RKO (cell line): ENCODE results near the gene PXMP2.
A peak's percentile ranks its signal among the peaks of the same experiment; 100 is the strongest.

Source experiments
- DNase-seq: peaks from one replicate; pipeline ENCODE4 v3.0.0-alpha.2; 2016; ENCODE audit warnings: low spot score

Gene PXMP2

GRCh38 chr12:132695431-132695830 is 8.0 kb downstream of the PXMP2 start:
- DNase-seq = no peak

- no peak for DNase-seq
These were observed 11.0 kb downstream of the PXMP2 start for GRCh38 chr12:132698341-132698740.

- DNase-seq = no peak
These were observed 12.9 kb downstream of the PXMP2 start for GRCh38 chr12:132700212-132700822.

DNA sequence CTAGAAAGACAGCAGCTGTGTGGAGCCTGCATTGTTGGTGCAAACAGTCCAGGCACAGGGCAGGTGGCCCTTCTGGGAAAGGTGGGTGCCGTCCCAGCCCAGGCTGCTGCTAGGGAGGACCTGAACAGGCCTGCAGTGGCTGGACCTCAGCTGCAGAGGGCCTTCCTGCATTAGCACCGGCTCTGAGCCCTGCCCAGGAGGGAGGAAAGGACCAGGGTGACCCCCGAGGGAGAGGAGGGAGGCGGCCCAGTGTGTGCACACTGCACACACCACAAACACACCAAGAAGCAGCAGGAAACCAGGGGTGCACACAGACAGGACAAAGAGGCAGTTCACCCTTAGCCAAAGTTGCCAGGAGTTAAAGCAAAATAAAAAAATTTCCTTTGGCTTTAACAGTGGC is 15.3 kb downstream of the PXMP2 start:
- no peak for DNase-seq

DNA sequence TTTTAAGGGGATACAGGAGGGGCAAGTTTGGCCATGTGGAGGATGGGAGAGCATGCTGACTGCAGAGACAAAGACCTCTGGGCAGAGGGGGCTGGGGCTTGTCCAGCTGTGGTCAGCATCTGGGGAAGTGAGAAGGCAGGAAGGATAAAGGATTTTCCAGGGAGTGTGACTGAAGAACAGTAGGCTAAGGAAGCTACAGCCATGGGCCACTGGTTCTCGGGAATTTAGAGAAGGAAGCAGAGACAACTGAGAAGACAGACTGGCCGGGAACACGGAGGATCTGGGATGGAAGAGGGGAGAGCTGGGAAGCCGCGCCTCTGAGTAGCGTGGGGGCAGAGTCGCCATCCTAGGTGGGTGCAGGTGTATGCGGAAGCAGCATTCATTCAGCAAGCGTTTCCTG is 16.3 kb downstream of the PXMP2 start:
- DNase-seq = no peak

GRCh38 chr12:132707241-132707640 is 19.9 kb downstream of the PXMP2 start:
- no peak for DNase-seq

- no peak for DNase-seq
These were observed 20.8 kb downstream of the PXMP2 start for GRCh38 chr12:132708150-132708549.

GRCh38 chr12:132710043-132710404 is 22.6 kb downstream of the PXMP2 start:
- no peak for DNase-seq

DNA sequence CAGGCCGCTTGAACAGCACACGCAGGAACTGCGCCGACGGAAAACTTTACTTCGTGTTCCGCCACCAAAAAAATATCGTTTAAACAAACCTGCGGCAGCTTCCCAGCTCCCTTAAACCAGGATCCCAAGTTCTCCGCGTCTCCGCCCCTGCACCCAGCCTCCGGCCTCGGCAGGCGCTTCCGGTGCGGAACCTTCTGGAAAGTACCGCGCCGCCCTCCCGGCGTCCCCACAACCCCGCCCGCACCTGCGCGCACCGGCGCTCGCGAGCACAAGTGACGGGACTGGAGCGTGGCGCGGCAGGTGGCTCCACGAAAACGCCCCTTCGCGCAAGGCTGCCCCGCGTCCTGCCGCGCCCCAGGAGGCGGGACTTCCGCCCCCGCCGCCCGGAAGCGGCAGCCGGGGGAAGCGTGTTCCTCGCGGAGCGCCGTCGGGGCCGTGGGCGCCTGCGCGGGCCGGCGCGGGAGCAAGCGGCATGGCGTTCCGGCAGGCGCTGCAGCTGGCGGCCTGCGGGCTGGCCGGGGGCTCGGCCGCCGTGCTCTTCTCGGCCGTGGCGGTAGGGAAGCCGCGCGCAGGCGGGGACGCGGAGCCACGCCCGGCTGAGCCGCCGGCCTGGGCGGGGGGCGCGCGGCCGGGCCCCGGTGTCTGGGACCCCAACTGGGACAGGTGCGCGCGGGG is 23.2 kb downstream of the PXMP2 start, which contains the start of gene PGAM5:
PGAM5 (plus strand) TSS at position 438 of the 675 bp plus-strand sequence; CDS start at position 473, 35 bp downstream.
- peak; percentile 85 for DNase-seq

DNA sequence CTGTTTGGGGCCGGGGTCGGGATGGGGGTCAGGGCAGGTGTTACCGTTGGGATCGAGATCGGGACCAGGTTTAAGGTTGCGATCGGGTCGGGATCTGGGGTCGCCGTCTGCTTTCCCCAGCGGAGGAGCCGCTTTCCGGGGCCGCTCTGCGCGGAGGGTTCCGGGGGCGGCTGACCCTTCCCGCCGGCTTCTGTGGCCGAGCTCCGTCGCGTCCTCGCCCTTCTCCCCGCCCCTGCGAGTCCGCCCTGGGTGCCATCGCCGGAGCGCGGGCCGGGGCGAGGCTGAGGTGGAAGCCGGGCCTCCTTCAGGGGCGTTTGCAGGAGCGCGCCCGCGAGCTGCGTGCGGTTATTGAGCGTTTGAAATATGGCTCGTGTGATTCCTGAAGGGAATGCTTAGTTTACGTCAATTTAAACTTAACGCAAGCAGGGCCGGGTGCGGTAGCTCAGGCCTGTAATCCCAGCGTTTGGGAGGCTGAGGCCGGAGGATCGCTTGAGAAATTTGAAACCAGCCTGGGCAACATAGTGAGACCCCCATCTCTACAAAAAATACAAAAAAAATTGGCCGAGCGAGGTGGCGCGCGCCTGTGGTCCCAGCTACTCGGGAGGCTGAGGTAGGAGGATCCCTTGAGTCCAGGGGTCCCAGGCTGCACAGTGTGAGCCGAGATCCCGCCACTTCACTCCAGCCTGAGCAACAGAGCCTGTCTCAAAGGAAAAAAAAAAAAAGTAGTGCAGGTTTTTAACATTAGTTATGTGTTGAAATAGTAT is 23.9 kb downstream of the PXMP2 start:
- DNase-seq = no peak

- DNase-seq = no peak
These were observed 25.7 kb downstream of the PXMP2 start for GRCh38 chr12:132713123-132713522.

- no peak for DNase-seq
These were observed 28.5 kb downstream of the PXMP2 start for GRCh38 chr12:132715874-132716273.

- no peak for DNase-seq
These were observed 29.0 kb downstream of the PXMP2 start for GRCh38 chr12:132716356-132716755.

DNA sequence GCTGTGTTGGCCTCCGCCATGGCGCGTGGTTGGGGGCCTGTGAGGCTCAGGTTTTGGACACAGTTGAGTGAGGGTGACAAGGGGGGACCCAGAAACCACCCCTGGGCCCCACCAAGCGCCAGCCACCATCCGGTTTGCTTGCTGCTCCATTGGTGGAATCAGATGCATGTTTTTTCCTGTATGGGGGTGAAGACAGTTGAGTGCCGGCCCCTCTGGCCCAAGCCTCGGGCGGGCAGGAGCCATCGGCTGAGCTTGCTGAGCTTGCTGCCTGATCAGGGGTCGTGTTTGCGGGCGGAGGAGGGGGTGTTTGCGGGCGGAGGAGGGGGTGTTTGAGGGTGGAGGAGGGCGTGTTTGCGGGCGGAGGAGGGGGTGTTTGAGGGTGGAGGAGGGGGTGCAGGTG is 29.6 kb downstream of the PXMP2 start:
- DNase-seq = no peak

DNA sequence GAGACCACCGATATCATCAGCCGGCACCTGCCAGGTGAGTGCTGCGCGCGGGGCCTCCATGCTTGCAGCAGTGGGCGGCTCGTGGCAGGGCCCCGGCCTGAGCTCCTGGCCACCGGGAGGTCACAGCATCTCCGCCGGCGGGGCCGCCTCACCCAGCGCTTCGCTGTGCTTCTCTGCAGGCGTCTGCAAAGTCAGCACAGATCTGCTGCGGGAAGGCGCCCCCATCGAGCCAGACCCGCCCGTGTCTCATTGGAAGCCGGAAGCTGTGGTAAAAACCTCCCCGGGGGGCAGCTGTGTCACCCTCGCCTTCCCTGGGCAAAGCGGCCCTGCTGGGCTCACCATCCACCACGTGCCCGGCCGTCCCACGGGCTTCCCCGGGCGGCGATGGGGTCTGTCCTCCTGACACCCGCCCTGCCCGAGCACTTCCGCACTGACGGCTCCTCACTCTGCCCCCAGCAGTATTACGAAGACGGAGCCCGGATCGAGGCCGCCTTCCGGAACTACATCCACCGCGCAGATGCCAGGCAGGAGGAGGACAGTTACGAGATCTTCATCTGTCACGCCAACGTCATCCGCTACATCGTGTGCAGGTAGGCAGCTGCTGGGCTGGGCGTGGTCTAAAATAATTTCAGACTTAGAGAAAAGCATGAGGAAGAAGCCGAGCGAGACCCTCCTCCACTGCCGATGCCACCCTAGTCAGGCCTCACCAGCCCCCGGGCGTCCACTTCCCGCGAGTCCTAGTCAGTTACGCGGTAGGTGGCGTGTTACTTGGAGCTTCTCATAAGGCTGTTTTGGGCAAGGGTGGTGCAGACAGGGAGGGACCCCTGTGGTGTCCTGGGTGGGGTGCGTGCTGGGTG is 30.4 kb downstream of the PXMP2 start:
- DNase-seq = no peak

DNA sequence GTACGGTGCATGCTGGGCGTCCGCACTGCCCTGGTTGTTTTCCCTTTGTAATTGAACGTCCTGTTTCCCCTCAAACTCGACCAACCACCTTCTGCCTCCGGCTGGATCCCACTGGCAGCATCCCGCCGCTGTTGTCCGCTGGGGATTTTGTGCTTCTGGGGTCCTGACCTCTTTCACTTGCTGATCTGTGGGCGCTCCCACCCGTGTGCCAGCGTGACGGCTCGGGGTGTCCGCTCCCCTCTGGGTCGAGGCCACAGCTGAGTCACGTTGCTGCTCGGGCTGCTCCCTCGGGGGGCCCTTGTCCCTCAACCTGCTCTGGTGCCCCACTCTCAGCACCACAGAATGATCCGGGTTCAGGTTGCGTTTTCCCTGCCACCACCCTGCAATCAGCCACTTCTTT is 31.3 kb downstream of the PXMP2 start:
- DNase-seq = no peak

- DNase-seq = no peak
These were observed 32.0 kb downstream of the PXMP2 start for GRCh38 chr12:132719141-132719953.

DNA sequence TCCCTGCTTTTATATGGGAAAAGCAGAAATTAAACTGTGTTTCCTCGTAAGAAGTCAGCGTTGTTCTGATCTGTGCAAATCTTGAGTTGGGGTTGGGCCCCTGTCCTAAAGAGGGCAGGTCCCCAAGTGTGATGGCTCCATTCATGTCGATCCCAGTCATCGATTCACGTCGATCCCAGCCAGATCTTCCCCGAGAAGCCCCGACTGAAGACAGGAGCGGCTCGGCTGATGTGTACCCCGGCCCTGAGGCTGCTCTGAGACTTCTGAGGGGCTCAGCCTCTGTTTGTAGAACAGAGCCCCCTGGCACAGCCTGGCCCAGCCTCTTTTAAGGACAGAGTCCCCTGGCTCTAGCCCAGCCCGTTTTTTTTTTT is 32.6 kb downstream of the PXMP2 start:
- no peak for DNase-seq

DNA sequence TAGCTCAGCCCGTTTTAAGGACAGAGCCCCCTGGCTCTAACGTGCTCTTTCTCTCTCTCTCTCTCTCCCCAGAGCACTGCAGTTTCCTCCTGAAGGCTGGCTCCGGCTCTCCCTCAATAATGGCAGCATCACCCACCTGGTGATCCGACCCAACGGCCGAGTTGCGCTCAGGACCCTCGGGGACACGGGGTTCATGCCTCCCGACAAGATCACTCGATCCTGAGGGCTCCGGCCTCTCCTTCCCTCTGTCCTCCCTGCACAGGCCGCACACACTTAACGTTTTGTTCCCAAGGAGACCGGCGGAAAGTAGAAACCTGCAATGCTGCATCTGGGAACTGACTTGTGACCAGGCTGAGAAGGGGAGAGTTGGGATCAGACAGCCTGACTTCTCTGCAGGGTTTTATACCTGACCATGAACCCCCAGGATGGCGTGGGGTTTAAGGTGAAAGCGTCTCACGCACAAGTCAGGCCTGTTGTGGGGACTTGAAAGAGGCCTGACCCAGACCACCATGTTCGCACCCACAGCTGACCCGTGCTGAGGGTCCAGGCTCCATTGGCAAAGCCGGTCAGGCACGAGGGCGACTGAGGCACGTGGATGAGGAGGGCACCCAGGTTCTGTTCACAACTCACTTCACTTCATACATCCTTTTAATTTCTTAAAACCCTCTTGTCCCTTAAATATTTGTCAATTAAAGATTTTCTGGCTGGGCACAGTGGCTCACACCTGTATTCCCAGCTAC is 33.4 kb downstream of the PXMP2 start:
- no peak for DNase-seq

GRCh38 chr12:132723015-132723763 is 35.8 kb downstream of the PXMP2 start:
- DNase-seq = no peak
